ENCODE data around the gene KLF11. TPM values are rescaled to one million over a fixed set of nuclear protein-coding genes. Genes with fewer than 3 reads are reported as not detected.

Gene KLF11
- total RNA-seq, 4 donors from 2014 or later = 20.1 to 57.2 (median 33.6) TPM

DNA sequence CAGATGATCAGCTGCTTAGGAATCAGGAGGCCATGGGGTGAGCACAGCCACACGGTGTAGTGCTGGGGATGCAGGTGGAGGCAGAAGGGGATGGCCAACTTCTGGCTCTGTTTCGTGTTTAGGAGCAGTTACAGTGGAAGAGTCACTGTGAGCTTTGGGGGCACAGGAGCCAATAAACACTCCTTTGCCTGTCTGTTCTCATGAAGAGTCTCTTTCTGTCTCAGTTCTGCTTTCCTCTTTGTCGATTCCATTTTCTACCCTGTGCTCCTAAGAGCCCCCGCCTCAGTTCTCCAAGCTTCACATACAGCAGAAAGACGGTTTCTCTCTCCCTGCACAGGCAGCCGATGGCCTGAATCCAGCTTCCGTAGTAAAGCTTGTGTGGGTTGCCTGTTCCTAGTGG, 58.1 kb downstream of the KLF11 start:
- H3K4me1 ChIP-seq = peaks cover 0 to 11% (median 6%) of the 10 kb centered on the region in 3 donors
- no peak overlapping the region for H3K27ac ChIP-seq
- no peaks in the 10 kb centered on the region for H3K27me3 ChIP-seq
- ATAC-seq = no peak
- TF ChIP-seq CTCF (IDR thresholded peaks at IDR 0.05) (no peak), EP300 (IDR thresholded peaks at IDR 0.05) (no peak), POLR2A (IDR thresholded peaks at IDR 0.05) (no peak), POLR2AphosphoS5 (IDR thresholded peaks at IDR 0.05) (no peak)
- no peaks in the 10 kb centered on the region for H3K36me3 ChIP-seq
- H3K4me3 ChIP-seq = no peak overlapping the region
- H3K9me3 ChIP-seq = no peaks in the 10 kb centered on the region
- 55% methylated on average over 5 of the region's 7 CpGs; no CpG with 5 or more reads in 1 of the 2 donors for WGBS, 2 donors (ENCODE audit: low coverage in 1 of 2)

GRCh38 chr2:10103179-10103578, 59.8 kb downstream of the KLF11 start:
- Histone ChIP-seq H3K27me3 (no peaks in the 10 kb centered on the region), H3K36me3 (no peaks in the 10 kb centered on the region), H3K9me3 (no peaks in the 10 kb centered on the region), H3K4me1 (no peaks in the 10 kb centered on the region), H3K27ac (no peak overlapping the region), H3K4me3 (no peak overlapping the region)
- WGBS, 2 donors (ENCODE audit: low coverage in 1 of 2) = 40 to 82% methylated on average over 1 to 2 of the region's 6 CpGs
- no peak for TF ChIP-seq POLR2A (IDR thresholded peaks at IDR 0.05)
- TF ChIP-seq CTCF (IDR thresholded peaks at IDR 0.05) = no peak
- TF ChIP-seq EP300 (IDR thresholded peaks at IDR 0.05) = no peak
- no peak for TF ChIP-seq POLR2AphosphoS5 (IDR thresholded peaks at IDR 0.05)
- no peak for ATAC-seq

Small RNAs within 50 kb of the gene (small RNA-seq; reads per million reads assigned to genes)
- gene RF00568 = 0 reads per million in 4 donors

Other genes with a start within 250 kb of the KLF11 start
- gene TAF1B, start 200.1 kb upstream of the KLF11 start, total RNA-seq = 10 to 100 TPM in 1 of 4 donors, 1 to 10 TPM in 3; 6.2 to 15.6 (median 8.5) TPM
- gene GRHL1, start 91.9 kb upstream of the KLF11 start, total RNA-seq = 1 to 10 TPM; 1.3 to 6.1 (median 2.3) TPM
- gene CYS1, start 36.9 kb downstream of the KLF11 start, total RNA-seq = 10 to 100 TPM in 3 of 4 donors, 1 to 10 TPM in 1; 8.6 to 50.7 (median 32.6) TPM
- gene RRM2, start 79.2 kb downstream of the KLF11 start, total RNA-seq = 1 to 10 TPM in 3 of 4 donors, under 1 TPM in 1; 0.40 to 3.2 (median 2.0) TPM

Measured in gastroesophageal sphincter (tissue), 4 donors.